Measurements from ENCODE around the gene SYN1.

The SYN1 gene

GRCh38 chrX:47620303-47620685 lies 637 bp upstream of the SYN1 start:
- H3K9ac ChIP-seq (ENCODE audit: low read depth, low read length), result no peak overlapping the region
- ATAC-seq (ENCODE audit: insufficient read depth, low read depth) (no peak), DNase-seq (no peak)
- H3K27ac ChIP-seq (ENCODE audit: low read length), result no peak overlapping the region
- H4K20me1 ChIP-seq (ENCODE audit: insufficient read depth, low read length), result no peaks in the 10 kb centered on the region
- no peaks in the 10 kb centered on the region for H3K27me3 ChIP-seq (ENCODE audit: insufficient read depth, low read length, poor library complexity)
- no peaks in the 10 kb centered on the region for H3K79me2 ChIP-seq (ENCODE audit: insufficient read depth, low read length)
- no peak overlapping the region for H3K4me3 ChIP-seq (ENCODE audit: low read depth in 1 of 2, low read length in 2 of 2)
- peak overlapping the region; percentile 59 for H3K4me2 ChIP-seq (ENCODE audit: insufficient read depth, low read length)
- no peaks in the 10 kb centered on the region for H3K36me3 ChIP-seq (ENCODE audit: insufficient read depth, low read length)
- H3K4me1 ChIP-seq (ENCODE audit: insufficient read depth, low read length), result peaks cover 26% of the 10 kb centered on the region
- H2AFZ ChIP-seq (ENCODE audit: low read depth, low read length), result no peak overlapping the region
- H3K9me3 ChIP-seq (ENCODE audit: insufficient read depth, low read length, severe bottlenecking), result no peaks in the 10 kb centered on the region
- TF ChIP-seq CTCF (IDR thresholded peaks at IDR 0.05; ENCODE audit: borderline replicate concordance, extremely low read depth, low read length, poor library complexity, severe bottlenecking) (no peak), EZH2 (IDR thresholded peaks at IDR 0.05; ENCODE audit: borderline replicate concordance, low read depth, low read length, severe bottlenecking) (no peak)

GRCh38 chrX:47618923-47619485 lies 653 bp downstream of the SYN1 start:
- DNase-seq (no peak), ATAC-seq (ENCODE audit: insufficient read depth, low read depth) (no peak)
- Histone ChIP-seq H3K36me3 (ENCODE audit: insufficient read depth, low read length) (no peaks in the 10 kb centered on the region), H3K4me1 (ENCODE audit: insufficient read depth, low read length) (peaks cover 26% of the 10 kb centered on the region), H3K9ac (ENCODE audit: low read depth, low read length) (no peak overlapping the region), H3K79me2 (ENCODE audit: insufficient read depth, low read length) (no peaks in the 10 kb centered on the region), H3K4me2 (ENCODE audit: insufficient read depth, low read length) (no peak overlapping the region), H3K4me3 (ENCODE audit: low read depth in 1 of 2, low read length in 2 of 2) (no peak overlapping the region), H2AFZ (ENCODE audit: low read depth, low read length) (no peak overlapping the region), H3K9me3 (ENCODE audit: insufficient read depth, low read length, severe bottlenecking) (no peaks in the 10 kb centered on the region), H4K20me1 (ENCODE audit: insufficient read depth, low read length) (no peaks in the 10 kb centered on the region), H3K27ac (ENCODE audit: low read length) (no peak overlapping the region), H3K27me3 (ENCODE audit: insufficient read depth, low read length, poor library complexity) (no peaks in the 10 kb centered on the region)
- TF ChIP-seq EZH2 (IDR thresholded peaks at IDR 0.05; ENCODE audit: borderline replicate concordance, low read depth, low read length, severe bottlenecking) (no peak), CTCF (IDR thresholded peaks at IDR 0.05; ENCODE audit: borderline replicate concordance, extremely low read depth, low read length, poor library complexity, severe bottlenecking) (no peak)

- H3K27me3 ChIP-seq (ENCODE audit: insufficient read depth, low read length, poor library complexity), result no peaks in the 10 kb centered on the region
- H3K36me3 ChIP-seq (ENCODE audit: insufficient read depth, low read length), result no peaks in the 10 kb centered on the region
- ATAC-seq (ENCODE audit: insufficient read depth, low read depth) (no peak), DNase-seq (no peak)
- no peak for TF ChIP-seq CTCF (IDR thresholded peaks at IDR 0.05; ENCODE audit: borderline replicate concordance, extremely low read depth, low read length, poor library complexity, severe bottlenecking)
- no peak for TF ChIP-seq EZH2 (IDR thresholded peaks at IDR 0.05; ENCODE audit: borderline replicate concordance, low read depth, low read length, severe bottlenecking)
- H3K9ac ChIP-seq (ENCODE audit: low read depth, low read length), result no peak overlapping the region
- H3K4me1 ChIP-seq (ENCODE audit: insufficient read depth, low read length), result peaks cover 2% of the 10 kb centered on the region
- no peak overlapping the region for H3K27ac ChIP-seq (ENCODE audit: low read length)
- no peak overlapping the region for H3K4me2 ChIP-seq (ENCODE audit: insufficient read depth, low read length)
- no peaks in the 10 kb centered on the region for H3K9me3 ChIP-seq (ENCODE audit: insufficient read depth, low read length, severe bottlenecking)
- no peak overlapping the region for H3K4me3 ChIP-seq (ENCODE audit: low read depth in 1 of 2, low read length in 2 of 2)
- no peak overlapping the region for H2AFZ ChIP-seq (ENCODE audit: low read depth, low read length)
- no peaks in the 10 kb centered on the region for H3K79me2 ChIP-seq (ENCODE audit: insufficient read depth, low read length)
- no peaks in the 10 kb centered on the region for H4K20me1 ChIP-seq (ENCODE audit: insufficient read depth, low read length)
These were observed 5.0 kb downstream of the SYN1 start for GRCh38 chrX:47614618-47615017.

GRCh38 chrX:47613082-47613481 lies 6.6 kb downstream of the SYN1 start:
- H3K9me3 ChIP-seq (ENCODE audit: insufficient read depth, low read length, severe bottlenecking), result no peaks in the 10 kb centered on the region
- H3K36me3 ChIP-seq (ENCODE audit: insufficient read depth, low read length), result no peaks in the 10 kb centered on the region
- H3K4me1 ChIP-seq (ENCODE audit: insufficient read depth, low read length), result no peaks in the 10 kb centered on the region
- no peaks in the 10 kb centered on the region for H4K20me1 ChIP-seq (ENCODE audit: insufficient read depth, low read length)
- no peaks in the 10 kb centered on the region for H3K79me2 ChIP-seq (ENCODE audit: insufficient read depth, low read length)
- no peak overlapping the region for H3K4me2 ChIP-seq (ENCODE audit: insufficient read depth, low read length)
- no peak overlapping the region for H3K9ac ChIP-seq (ENCODE audit: low read depth, low read length)
- TF ChIP-seq EZH2 (IDR thresholded peaks at IDR 0.05; ENCODE audit: borderline replicate concordance, low read depth, low read length, severe bottlenecking) (no peak), CTCF (IDR thresholded peaks at IDR 0.05; ENCODE audit: borderline replicate concordance, extremely low read depth, low read length, poor library complexity, severe bottlenecking) (no peak)
- H3K27me3 ChIP-seq (ENCODE audit: insufficient read depth, low read length, poor library complexity), result no peaks in the 10 kb centered on the region
- no peak for ATAC-seq (ENCODE audit: insufficient read depth, low read depth)
- no peak overlapping the region for H2AFZ ChIP-seq (ENCODE audit: low read depth, low read length)
- no peak for DNase-seq
- no peak overlapping the region for H3K4me3 ChIP-seq (ENCODE audit: low read depth in 1 of 2, low read length in 2 of 2)
- H3K27ac ChIP-seq (ENCODE audit: low read length), result no peak overlapping the region

Data from DND-41 (cell line).